NB4 (cell line): Measurements from ENCODE around the gene ZNF141.

ENCODE experiments used
- POLR2A ChIP-seq: IDR thresholded peaks from 2 replicates; pipeline ENCODE4 v1.6.1; 2011; ENCODE audit warnings: mild to moderate bottlenecking; ENCODE audit not compliant: insufficient read length; ENCODE audit errors: extremely low read depth
- TF ChIP-seq, protein P1 (sequence below): IDR thresholded peaks from one replicate; pipeline ENCODE4 v1.5.1; 2012; ENCODE audit warnings: low read depth, low read length

GRCh38 chr4:338759-339097 is 1.1 kb downstream of the ZNF141 start:
- TF ChIP-seq, protein P1, sequence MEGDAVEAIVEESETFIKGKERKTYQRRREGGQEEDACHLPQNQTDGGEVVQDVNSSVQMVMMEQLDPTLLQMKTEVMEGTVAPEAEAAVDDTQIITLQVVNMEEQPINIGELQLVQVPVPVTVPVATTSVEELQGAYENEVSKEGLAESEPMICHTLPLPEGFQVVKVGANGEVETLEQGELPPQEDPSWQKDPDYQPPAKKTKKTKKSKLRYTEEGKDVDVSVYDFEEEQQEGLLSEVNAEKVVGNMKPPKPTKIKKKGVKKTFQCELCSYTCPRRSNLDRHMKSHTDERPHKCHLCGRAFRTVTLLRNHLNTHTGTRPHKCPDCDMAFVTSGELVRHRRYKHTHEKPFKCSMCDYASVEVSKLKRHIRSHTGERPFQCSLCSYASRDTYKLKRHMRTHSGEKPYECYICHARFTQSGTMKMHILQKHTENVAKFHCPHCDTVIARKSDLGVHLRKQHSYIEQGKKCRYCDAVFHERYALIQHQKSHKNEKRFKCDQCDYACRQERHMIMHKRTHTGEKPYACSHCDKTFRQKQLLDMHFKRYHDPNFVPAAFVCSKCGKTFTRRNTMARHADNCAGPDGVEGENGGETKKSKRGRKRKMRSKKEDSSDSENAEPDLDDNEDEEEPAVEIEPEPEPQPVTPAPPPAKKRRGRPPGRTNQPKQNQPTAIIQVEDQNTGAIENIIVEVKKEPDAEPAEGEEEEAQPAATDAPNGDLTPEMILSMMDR = no peak
- no peak for TF ChIP-seq POLR2A
